Parathyroid adenoma (tissue), 2 donors: Measurements from ENCODE around the gene ZNF691.
"Not testable (repeated sequence)": the region's sequence is repeated elsewhere in the genome, so short reads cannot be mapped to it uniquely, and the experiment has no call there.

Experiments used
- H2AFZ ChIP-seq: fragments of 300-600 bp; sonication (generic); one replicate; pipeline ENCODE4 v1.7.0; 2017; ENCODE audit warnings: antibody characterized with exemption, mild to moderate bottlenecking
- H3K27ac ChIP-seq: fragments of 300-600 bp; sonication (generic); one replicate; pipeline ENCODE4 v1.7.0; 2017
- H3K27me3 ChIP-seq: fragments of 300-600 bp; sonication (generic); one replicate; pipeline ENCODE4 v1.7.0; 2017; ENCODE audit warnings: low read length; ENCODE audit not compliant: control insufficient read depth, insufficient read depth
- H3K36me3 ChIP-seq: fragments of 300-600 bp; sonication (generic); one replicate; pipeline ENCODE4 v1.7.0; 2017; ENCODE audit warnings: low read length; ENCODE audit not compliant: control insufficient read depth, insufficient read depth
- H3K4me1 ChIP-seq: fragments of 300-600 bp; sonication (generic); one replicate; pipeline ENCODE4 v1.7.0; 2017; ENCODE audit warnings: control low read depth
- H3K4me2 ChIP-seq: fragments of 300-600 bp; sonication (generic); one replicate; pipeline ENCODE4 v1.7.0; 2017; ENCODE audit warnings: low read length
- H3K4me3 ChIP-seq: fragments of 300-600 bp; sonication (generic); one replicate; pipeline ENCODE4 v1.7.0; 2017; ENCODE audit warnings: low read depth, low read length
- H3K79me2 ChIP-seq: fragments of 300-600 bp; sonication (generic); one replicate; pipeline ENCODE4 v1.7.0; 2017; ENCODE audit warnings: control low read depth
- H3K9ac ChIP-seq: fragments of 300-600 bp; sonication (generic); one replicate; pipeline ENCODE4 v1.7.0; 2017; ENCODE audit warnings: mild to moderate bottlenecking
- H3K9me3 ChIP-seq: fragments of 300-600 bp; sonication (generic); one replicate; pipeline ENCODE4 v1.7.0; 2017; ENCODE audit warnings: low read length; ENCODE audit not compliant: control insufficient read depth
- CTCF ChIP-seq: fragments of 300-600 bp; sonication (generic); IDR thresholded peaks from one replicate; pipeline ENCODE4 v1.7.0; 2017; ENCODE audit warnings: antibody characterized with exemption, mild to moderate bottlenecking
- donor health status: primary hyperparathyroidism.

The ZNF691 gene

GRCh38 chr1:42860339-42861013 is 14.1 kb downstream of the ZNF691 start:
- H3K4me2 ChIP-seq, result no peak overlapping the region
- no peaks in the 10 kb centered on the region for H3K79me2 ChIP-seq

GRCh38 chr1:42861014-42861399 is 14.6 kb downstream of the ZNF691 start:
- Histone ChIP-seq H3K9ac (no peak overlapping the region), H3K4me1 (no peaks in the 10 kb centered on the region), H3K4me3 (no peak overlapping the region), H3K79me2 (no peaks in the 10 kb centered on the region), H3K27me3 (no peaks in the 10 kb centered on the region), H3K36me3 (no peaks in the 10 kb centered on the region), H3K9me3 (no peaks in the 10 kb centered on the region), H3K27ac (no peak overlapping the region), H3K4me2 (no peak overlapping the region), H2AFZ (no peak overlapping the region)
- no peak for TF ChIP-seq CTCF

More at GRCh38 chr1:42860339-42861013, 14.1 kb downstream of the ZNF691 start:
- Histone ChIP-seq H3K27me3 (no peaks in the 10 kb centered on the region), H3K9ac (no peak overlapping the region), H3K27ac (no peak overlapping the region), H3K9me3 (no peaks in the 10 kb centered on the region), H2AFZ (no peak overlapping the region), H3K4me1 (no peaks in the 10 kb centered on the region), H3K4me3 (no peak overlapping the region), H3K36me3 (no peaks in the 10 kb centered on the region)
- no peak for TF ChIP-seq CTCF

GRCh38 chr1:42866549-42866948 is 20.1 kb downstream of the ZNF691 start:
- Histone ChIP-seq H3K4me2 (no peak overlapping the region), H3K79me2 (no peaks in the 10 kb centered on the region), H3K27ac (no peak overlapping the region), H3K9ac (no peak overlapping the region), H3K4me3 (no peak overlapping the region), H3K9me3 (no peaks in the 10 kb centered on the region), H3K27me3 (no peaks in the 10 kb centered on the region), H2AFZ (no peak overlapping the region), H3K36me3 (no peaks in the 10 kb centered on the region), H3K4me1 (no peaks in the 10 kb centered on the region)
- TF ChIP-seq CTCF, result no peak

DNA sequence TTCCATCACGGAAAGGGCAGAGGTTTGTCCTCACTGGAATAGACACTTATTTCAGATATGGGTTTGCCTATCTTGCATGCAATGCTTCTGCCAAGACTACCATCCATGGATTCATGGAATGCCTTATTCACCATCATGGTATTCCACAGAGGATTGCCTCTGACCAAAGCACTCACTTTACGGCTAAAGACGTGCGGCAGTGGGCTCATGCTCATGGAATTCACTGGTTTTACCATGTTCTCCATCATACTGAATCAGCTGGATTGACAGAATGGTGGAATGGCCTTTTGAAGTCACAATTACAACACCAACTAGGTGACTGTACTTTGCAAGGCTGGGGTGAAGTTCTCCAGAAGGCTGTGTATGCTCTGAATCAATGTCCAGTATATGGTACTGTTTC is 22.1 kb downstream of the ZNF691 start:
- H3K9ac ChIP-seq, H3K27ac ChIP-seq, H3K27me3 ChIP-seq, H3K36me3 ChIP-seq, H3K4me1 ChIP-seq, H3K9me3 ChIP-seq, H3K4me3 ChIP-seq, H2AFZ ChIP-seq, H3K79me2 ChIP-seq, H3K4me2 ChIP-seq: not testable (repeated sequence)

DNA sequence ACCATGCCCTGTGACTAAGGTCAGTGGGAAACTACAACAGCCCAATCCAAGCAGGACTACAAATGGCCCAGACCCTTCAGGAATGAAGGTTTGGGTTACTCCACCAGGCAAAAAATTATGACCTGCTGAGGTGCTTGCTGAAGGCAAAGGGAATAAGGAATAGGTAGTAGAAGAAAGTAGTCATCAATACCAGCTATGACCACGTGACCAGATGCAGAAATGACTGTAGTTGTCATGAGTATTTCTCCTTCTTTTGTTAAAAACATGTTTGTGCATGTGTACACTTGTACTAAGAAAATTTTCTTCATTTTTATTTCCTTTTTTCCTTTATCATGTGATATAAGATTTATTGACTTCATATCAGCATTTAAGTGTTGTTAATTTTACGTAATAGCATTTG is 22.8 kb downstream of the ZNF691 start:
- H3K27me3 ChIP-seq, H2AFZ ChIP-seq, H3K36me3 ChIP-seq, H3K4me2 ChIP-seq, H3K9me3 ChIP-seq, H3K9ac ChIP-seq, H3K4me3 ChIP-seq, H3K79me2 ChIP-seq, H3K4me1 ChIP-seq, H3K27ac ChIP-seq: not testable (repeated sequence)

DNA sequence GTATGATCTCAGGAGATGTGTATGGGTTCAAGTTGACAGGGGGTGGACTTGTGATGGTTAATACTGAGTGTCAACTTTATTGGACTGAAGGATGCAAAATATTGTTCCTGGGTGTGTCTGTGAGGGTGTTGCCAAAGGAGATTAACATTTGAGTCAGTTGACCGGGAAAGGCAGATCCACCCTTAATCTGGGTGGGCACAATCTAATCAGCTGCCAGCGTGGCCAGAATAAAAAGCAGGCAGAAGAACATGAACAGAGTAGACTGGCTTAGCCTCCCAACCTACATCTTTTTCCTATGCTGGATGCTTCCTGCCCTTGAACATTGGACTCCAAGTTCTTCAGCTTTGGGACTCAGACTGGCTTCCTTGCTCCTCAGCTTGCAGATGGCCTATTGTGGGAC is 23.3 kb downstream of the ZNF691 start:
- H3K4me3 ChIP-seq, H3K27me3 ChIP-seq, H2AFZ ChIP-seq: not testable (repeated sequence)

DNA sequence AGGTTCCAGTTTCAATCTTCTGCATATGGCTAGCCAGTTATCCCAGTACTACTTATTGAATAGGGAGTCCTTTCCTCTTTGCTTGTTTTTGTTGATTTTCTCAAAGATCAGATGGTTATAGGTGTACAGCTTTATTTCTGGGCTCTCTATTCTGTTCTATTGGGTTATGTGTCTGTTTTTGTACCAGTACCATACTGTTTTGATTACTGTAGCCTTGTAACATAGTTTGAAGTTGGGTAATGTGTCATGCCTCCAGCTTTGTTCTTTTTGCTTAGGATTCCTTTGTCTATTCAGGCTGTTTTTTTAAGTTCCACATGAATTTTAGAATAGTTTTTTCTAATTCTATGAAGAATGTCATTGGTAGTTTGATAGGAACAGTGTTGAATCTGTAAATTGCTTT is 26.7 kb downstream of the ZNF691 start:
- H3K4me1 ChIP-seq, H3K4me2 ChIP-seq, H3K9me3 ChIP-seq, H3K27ac ChIP-seq, H2AFZ ChIP-seq, H3K9ac ChIP-seq, H3K4me3 ChIP-seq, H3K27me3 ChIP-seq, H3K79me2 ChIP-seq, H3K36me3 ChIP-seq: not testable (repeated sequence)

More for the DNA sequence above, 23.3 kb downstream of the ZNF691 start:
- not testable (repeated sequence) for H3K4me1 ChIP-seq, H3K9me3 ChIP-seq, H3K27ac ChIP-seq, H3K36me3 ChIP-seq, H3K9ac ChIP-seq, H3K4me2 ChIP-seq, H3K79me2 ChIP-seq
